Measurements from ENCODE around the gene TP63. TPM values are rescaled to one million over a fixed set of nuclear protein-coding genes. Genes with fewer than 3 reads are reported as not detected.

TP63 gene
- polyA plus RNA-seq, 1 donor from 2014 or later: 0.12 TPM

DNA sequence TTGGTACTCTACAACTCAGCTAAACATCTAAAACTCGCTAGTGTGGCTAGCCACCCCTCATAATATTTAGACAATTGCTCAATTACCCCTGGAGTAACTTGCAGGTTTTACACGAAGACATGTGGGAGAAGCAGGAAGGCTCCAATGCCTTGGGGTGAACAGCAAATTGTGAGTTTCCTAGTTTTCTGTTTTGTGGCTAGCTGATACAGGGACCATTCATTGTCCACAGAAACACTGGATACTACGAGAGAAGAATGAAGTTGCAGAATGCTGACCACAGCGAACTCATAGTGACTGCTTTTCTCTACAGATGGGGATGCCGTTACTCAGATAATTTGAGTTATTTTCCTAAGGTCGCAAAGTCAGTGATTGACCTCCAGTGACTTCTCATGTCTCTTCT is 276.6 kb downstream of the TP63 start:
- no peaks in the 10 kb centered on the region for H3F3A ChIP-seq (ENCODE audit: insufficient read depth, low read length, poor library complexity, severe bottlenecking)
- no peak overlapping the region for H3K9ac ChIP-seq (ENCODE audit: low read length)
- no peak overlapping the region for H2AFZ ChIP-seq (ENCODE audit: low read depth, low read length)
- H3K79me2 ChIP-seq (replicated peaks; ENCODE audit: insufficient read depth, low read length): no peaks in the 10 kb centered on the region
- no peak for TF ChIP-seq MXI1 (conservative IDR thresholded peaks at IDR 0.05; ENCODE audit: poor library complexity, severe bottlenecking)
- TF ChIP-seq EZH2 (IDR thresholded peaks at IDR 0.05; ENCODE audit: borderline replicate concordance, insufficient read depth, low read length, poor library complexity, severe bottlenecking): no peak
- no peak for TF ChIP-seq POLR2AphosphoS5 (IDR thresholded peaks at IDR 0.05)
- no peak for TF ChIP-seq EP300 (conservative IDR thresholded peaks at IDR 0.05; ENCODE audit: poor library complexity, severe bottlenecking)
- no peak for TF ChIP-seq TAF1 (IDR thresholded peaks at IDR 0.05; ENCODE audit: low read depth)
- TF ChIP-seq, protein P1, sequence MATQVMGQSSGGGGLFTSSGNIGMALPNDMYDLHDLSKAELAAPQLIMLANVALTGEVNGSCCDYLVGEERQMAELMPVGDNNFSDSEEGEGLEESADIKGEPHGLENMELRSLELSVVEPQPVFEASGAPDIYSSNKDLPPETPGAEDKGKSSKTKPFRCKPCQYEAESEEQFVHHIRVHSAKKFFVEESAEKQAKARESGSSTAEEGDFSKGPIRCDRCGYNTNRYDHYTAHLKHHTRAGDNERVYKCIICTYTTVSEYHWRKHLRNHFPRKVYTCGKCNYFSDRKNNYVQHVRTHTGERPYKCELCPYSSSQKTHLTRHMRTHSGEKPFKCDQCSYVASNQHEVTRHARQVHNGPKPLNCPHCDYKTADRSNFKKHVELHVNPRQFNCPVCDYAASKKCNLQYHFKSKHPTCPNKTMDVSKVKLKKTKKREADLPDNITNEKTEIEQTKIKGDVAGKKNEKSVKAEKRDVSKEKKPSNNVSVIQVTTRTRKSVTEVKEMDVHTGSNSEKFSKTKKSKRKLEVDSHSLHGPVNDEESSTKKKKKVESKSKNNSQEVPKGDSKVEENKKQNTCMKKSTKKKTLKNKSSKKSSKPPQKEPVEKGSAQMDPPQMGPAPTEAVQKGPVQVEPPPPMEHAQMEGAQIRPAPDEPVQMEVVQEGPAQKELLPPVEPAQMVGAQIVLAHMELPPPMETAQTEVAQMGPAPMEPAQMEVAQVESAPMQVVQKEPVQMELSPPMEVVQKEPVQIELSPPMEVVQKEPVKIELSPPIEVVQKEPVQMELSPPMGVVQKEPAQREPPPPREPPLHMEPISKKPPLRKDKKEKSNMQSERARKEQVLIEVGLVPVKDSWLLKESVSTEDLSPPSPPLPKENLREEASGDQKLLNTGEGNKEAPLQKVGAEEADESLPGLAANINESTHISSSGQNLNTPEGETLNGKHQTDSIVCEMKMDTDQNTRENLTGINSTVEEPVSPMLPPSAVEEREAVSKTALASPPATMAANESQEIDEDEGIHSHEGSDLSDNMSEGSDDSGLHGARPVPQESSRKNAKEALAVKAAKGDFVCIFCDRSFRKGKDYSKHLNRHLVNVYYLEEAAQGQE (IDR thresholded peaks at IDR 0.05; ENCODE audit: borderline replicate concordance): no peak
- TF ChIP-seq, protein P2, sequence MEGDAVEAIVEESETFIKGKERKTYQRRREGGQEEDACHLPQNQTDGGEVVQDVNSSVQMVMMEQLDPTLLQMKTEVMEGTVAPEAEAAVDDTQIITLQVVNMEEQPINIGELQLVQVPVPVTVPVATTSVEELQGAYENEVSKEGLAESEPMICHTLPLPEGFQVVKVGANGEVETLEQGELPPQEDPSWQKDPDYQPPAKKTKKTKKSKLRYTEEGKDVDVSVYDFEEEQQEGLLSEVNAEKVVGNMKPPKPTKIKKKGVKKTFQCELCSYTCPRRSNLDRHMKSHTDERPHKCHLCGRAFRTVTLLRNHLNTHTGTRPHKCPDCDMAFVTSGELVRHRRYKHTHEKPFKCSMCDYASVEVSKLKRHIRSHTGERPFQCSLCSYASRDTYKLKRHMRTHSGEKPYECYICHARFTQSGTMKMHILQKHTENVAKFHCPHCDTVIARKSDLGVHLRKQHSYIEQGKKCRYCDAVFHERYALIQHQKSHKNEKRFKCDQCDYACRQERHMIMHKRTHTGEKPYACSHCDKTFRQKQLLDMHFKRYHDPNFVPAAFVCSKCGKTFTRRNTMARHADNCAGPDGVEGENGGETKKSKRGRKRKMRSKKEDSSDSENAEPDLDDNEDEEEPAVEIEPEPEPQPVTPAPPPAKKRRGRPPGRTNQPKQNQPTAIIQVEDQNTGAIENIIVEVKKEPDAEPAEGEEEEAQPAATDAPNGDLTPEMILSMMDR (IDR thresholded peaks at IDR 0.05; ENCODE audit: poor library complexity, severe bottlenecking): no peak
- no peak for TF ChIP-seq SMC3 (conservative IDR thresholded peaks at IDR 0.05; ENCODE audit: poor library complexity)
- no peak for TF ChIP-seq RAD21 (conservative IDR thresholded peaks at IDR 0.05)
- no peak overlapping the region for H3K4me3 ChIP-seq (ENCODE audit: low read length)
- no peaks in the 10 kb centered on the region for H3K9me2 ChIP-seq (ENCODE audit: insufficient read depth, low read length)
- H4K20me1 ChIP-seq (ENCODE audit: insufficient read depth): no peaks in the 10 kb centered on the region
- no peak overlapping the region for H3K4me2 ChIP-seq (ENCODE audit: low read length)
- no peak overlapping the region for H3K27ac ChIP-seq (ENCODE audit: low read length)
- no peaks in the 10 kb centered on the region for H3K27me3 ChIP-seq (ENCODE audit: insufficient read depth, low read depth, low read length)
- H3K9me3 ChIP-seq (ENCODE audit: low read length): no peaks in the 10 kb centered on the region
- H3K36me3 ChIP-seq (ENCODE audit: insufficient read depth, low read length): no peaks in the 10 kb centered on the region

DNA sequence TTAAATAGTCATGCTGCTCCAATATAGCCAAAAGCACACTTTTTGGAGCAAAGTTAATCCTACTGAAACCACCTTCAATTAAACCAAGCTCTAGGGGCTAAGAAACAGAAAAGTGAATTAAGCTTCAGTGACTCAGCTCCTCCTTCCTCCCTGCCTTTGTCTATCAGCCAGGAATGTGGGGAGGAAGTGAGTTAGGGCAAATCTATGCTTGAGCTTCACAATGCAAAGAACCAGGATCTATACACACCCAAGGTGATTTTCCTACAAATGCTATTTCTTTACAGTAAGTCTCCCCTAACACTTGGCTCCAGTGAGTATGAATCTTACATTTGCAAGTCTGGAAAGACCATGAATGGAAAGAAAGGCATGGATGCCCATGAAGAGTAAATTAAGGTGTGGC is 277.5 kb downstream of the TP63 start:
- no peak overlapping the region for H3K27ac ChIP-seq (ENCODE audit: low read length)
- TF ChIP-seq EP300 (conservative IDR thresholded peaks at IDR 0.05; ENCODE audit: poor library complexity, severe bottlenecking) (no peak), POLR2AphosphoS5 (IDR thresholded peaks at IDR 0.05) (no peak)

DNA sequence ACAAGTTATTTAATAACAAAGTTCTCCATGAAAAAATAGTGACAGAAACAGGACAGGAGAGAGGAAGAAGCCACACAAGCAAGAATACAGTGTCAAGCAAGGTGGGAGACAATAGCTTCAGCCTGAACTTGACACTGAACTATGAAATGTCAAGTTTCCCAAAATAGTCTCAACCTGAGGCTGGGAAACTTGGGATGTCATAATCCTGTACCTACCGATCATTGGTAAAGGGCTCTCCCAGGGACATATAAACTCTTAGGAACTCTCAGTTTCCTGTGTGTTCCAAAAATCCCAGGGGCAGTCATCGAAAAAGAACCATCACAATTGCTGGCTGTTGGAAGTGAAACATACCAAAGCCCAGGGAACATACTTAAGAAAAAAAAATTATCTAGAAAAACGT is 277.9 kb downstream of the TP63 start:
- TF ChIP-seq, protein P1 (IDR thresholded peaks at IDR 0.05; ENCODE audit: borderline replicate concordance): no peak
- TF ChIP-seq RAD21 (conservative IDR thresholded peaks at IDR 0.05) (no peak), EP300 (conservative IDR thresholded peaks at IDR 0.05; ENCODE audit: poor library complexity, severe bottlenecking) (no peak), MXI1 (conservative IDR thresholded peaks at IDR 0.05; ENCODE audit: poor library complexity, severe bottlenecking) (no peak), SMC3 (conservative IDR thresholded peaks at IDR 0.05; ENCODE audit: poor library complexity) (no peak), POLR2AphosphoS5 (IDR thresholded peaks at IDR 0.05) (no peak), TAF1 (IDR thresholded peaks at IDR 0.05; ENCODE audit: low read depth) (no peak), EZH2 (IDR thresholded peaks at IDR 0.05; ENCODE audit: borderline replicate concordance, insufficient read depth, low read length, poor library complexity, severe bottlenecking) (no peak)
- TF ChIP-seq, protein P2 (IDR thresholded peaks at IDR 0.05; ENCODE audit: poor library complexity, severe bottlenecking): no peak
- no peak overlapping the region for H2AFZ ChIP-seq (ENCODE audit: low read depth, low read length)
- H3F3A ChIP-seq (ENCODE audit: insufficient read depth, low read length, poor library complexity, severe bottlenecking): no peaks in the 10 kb centered on the region
- H3K9me2 ChIP-seq (ENCODE audit: insufficient read depth, low read length): no peaks in the 10 kb centered on the region
- H3K9ac ChIP-seq (ENCODE audit: low read length): no peak overlapping the region
- H3K36me3 ChIP-seq (ENCODE audit: insufficient read depth, low read length): no peaks in the 10 kb centered on the region
- no peaks in the 10 kb centered on the region for H4K20me1 ChIP-seq (ENCODE audit: insufficient read depth)
- no peaks in the 10 kb centered on the region for H3K27me3 ChIP-seq (ENCODE audit: insufficient read depth, low read depth, low read length)
- no peak overlapping the region for H3K4me2 ChIP-seq (ENCODE audit: low read length)
- no peaks in the 10 kb centered on the region for H3K9me3 ChIP-seq (ENCODE audit: low read length)
- H3K27ac ChIP-seq (ENCODE audit: low read length): no peak overlapping the region
- H3K4me3 ChIP-seq (ENCODE audit: low read length): no peak overlapping the region
- no peaks in the 10 kb centered on the region for H3K79me2 ChIP-seq (replicated peaks; ENCODE audit: insufficient read depth, low read length)

More for the DNA sequence above, 277.5 kb downstream of the TP63 start:
- H4K20me1 ChIP-seq (ENCODE audit: insufficient read depth): no peaks in the 10 kb centered on the region
- no peaks in the 10 kb centered on the region for H3K27me3 ChIP-seq (ENCODE audit: insufficient read depth, low read depth, low read length)
- H2AFZ ChIP-seq (ENCODE audit: low read depth, low read length): no peak overlapping the region
- no peaks in the 10 kb centered on the region for H3K9me3 ChIP-seq (ENCODE audit: low read length)
- no peak overlapping the region for H3K4me2 ChIP-seq (ENCODE audit: low read length)
- no peak overlapping the region for H3K9ac ChIP-seq (ENCODE audit: low read length)
- no peaks in the 10 kb centered on the region for H3K9me2 ChIP-seq (ENCODE audit: insufficient read depth, low read length)
- no peaks in the 10 kb centered on the region for H3K79me2 ChIP-seq (replicated peaks; ENCODE audit: insufficient read depth, low read length)
- no peak overlapping the region for H3K4me3 ChIP-seq (ENCODE audit: low read length)
- H3K36me3 ChIP-seq (ENCODE audit: insufficient read depth, low read length): no peaks in the 10 kb centered on the region
- H3F3A ChIP-seq (ENCODE audit: insufficient read depth, low read length, poor library complexity, severe bottlenecking): no peaks in the 10 kb centered on the region
